H9 (cell line): ENCODE data around the gene ALOX12. TPM values are rescaled to one million over a fixed set of nuclear protein-coding genes. Genes with fewer than 3 reads are reported as not detected.

Experiments used
- DNase-seq: peaks from one replicate; pipeline ENCODE4 v3.0.0-alpha.2; 2017
- H2AFZ ChIP-seq: one replicate; pipeline ENCODE4 v1.6.1; 2013; ENCODE audit warnings: mild to moderate bottlenecking, low read length, control low read depth, moderate library complexity
- H2AK5ac ChIP-seq: 2 replicates; pipeline ENCODE4 v1.6.1; 2013; ENCODE audit warnings: low read length, control low read depth, mixed read lengths; ENCODE audit not compliant: insufficient read length
- H2BK120ac ChIP-seq: one replicate; pipeline ENCODE4 v1.6.1; 2013; ENCODE audit warnings: low read depth, mild to moderate bottlenecking, low read length, control low read depth, inconsistent platforms; ENCODE audit not compliant: poor library complexity, severe bottlenecking
- H2BK12ac ChIP-seq: 2 replicates; pipeline ENCODE4 v1.6.1; 2013; ENCODE audit warnings: low read length, control low read depth, mixed read lengths, low read depth; ENCODE audit not compliant: insufficient read length
- H2BK15ac ChIP-seq: 2 replicates; pipeline ENCODE4 v1.6.1; 2013; ENCODE audit warnings: low read depth, low read length, control low read depth
- H2BK20ac ChIP-seq: one replicate; pipeline ENCODE4 v1.6.1; 2013; ENCODE audit warnings: low read depth, mild to moderate bottlenecking, low read length, control low read depth, inconsistent platforms; ENCODE audit not compliant: poor library complexity, severe bottlenecking
- H2BK5ac ChIP-seq: 2 replicates; pipeline ENCODE4 v1.6.1; 2013; ENCODE audit warnings: low read length, control low read depth, mixed read lengths; ENCODE audit not compliant: insufficient read length
- H3K14ac ChIP-seq: 2 replicates; pipeline ENCODE4 v1.6.1; 2013; ENCODE audit warnings: low read length, control low read depth; ENCODE audit not compliant: insufficient read depth
- H3K18ac ChIP-seq: 2 replicates; pipeline ENCODE4 v1.6.1; 2013; ENCODE audit warnings: low read depth, mild to moderate bottlenecking, mixed read lengths, low read length, control low read depth; ENCODE audit not compliant: insufficient read length
- H3K23ac ChIP-seq: 2 replicates; pipeline ENCODE4 v1.6.1; 2013; ENCODE audit warnings: low read length, control low read depth, mixed read lengths, low read depth; ENCODE audit not compliant: insufficient read length
- H3K23me2 ChIP-seq: 2 replicates; pipeline ENCODE4 v1.6.1; 2013; ENCODE audit warnings: low read depth, mild to moderate bottlenecking, mixed read lengths, low read length, control low read depth; ENCODE audit not compliant: insufficient read length, poor library complexity, severe bottlenecking
- H3K27ac ChIP-seq: 2 replicates; pipeline ENCODE4 v1.5.1; 2013; ENCODE audit warnings: low read length, control low read depth, mixed read lengths, low read depth; ENCODE audit not compliant: insufficient read length
- H3K27me3 ChIP-seq: 2 replicates; pipeline ENCODE4 v1.6.1; 2013; ENCODE audit warnings: low read length, control low read depth, inconsistent platforms; ENCODE audit not compliant: insufficient read depth
- H3K4ac ChIP-seq: 2 replicates; pipeline ENCODE4 v1.6.1; 2013; ENCODE audit warnings: low read depth, mild to moderate bottlenecking, control low read depth, inconsistent platforms, low read length, moderate library complexity
- H3K4me1 ChIP-seq: 2 replicates; pipeline ENCODE4 v1.6.1; 2013; ENCODE audit warnings: low read length, control low read depth, inconsistent platforms; ENCODE audit not compliant: insufficient read depth
- H3K4me2 ChIP-seq: 2 replicates; pipeline ENCODE4 v1.6.1; 2013; ENCODE audit warnings: low read length, control low read depth, mixed read lengths; ENCODE audit not compliant: insufficient read length, insufficient read depth
- H3K56ac ChIP-seq: 2 replicates; pipeline ENCODE4 v1.6.1; 2013; ENCODE audit warnings: low read depth, mild to moderate bottlenecking, mixed read lengths, low read length, control low read depth; ENCODE audit not compliant: insufficient read length
- H3K79me1 ChIP-seq: 2 replicates; pipeline ENCODE4 v1.6.1; 2013; ENCODE audit warnings: low read depth, mild to moderate bottlenecking, moderate library complexity, low read length, control low read depth, inconsistent platforms; ENCODE audit not compliant: insufficient read depth, poor library complexity, severe bottlenecking
- H3K79me2 ChIP-seq: 2 replicates; pipeline ENCODE4 v1.6.1; 2013; ENCODE audit warnings: low read length, control low read depth, inconsistent platforms; ENCODE audit not compliant: insufficient read depth
- H3K9ac ChIP-seq: 2 replicates; pipeline ENCODE4 v1.6.1; 2013; ENCODE audit warnings: low read length, control low read depth, mixed read lengths; ENCODE audit not compliant: insufficient read length; ENCODE audit errors: extremely low read depth
- H3K9me3 ChIP-seq: one replicate; pipeline ENCODE4 v1.6.1; 2013; ENCODE audit warnings: low read depth, low read length, inconsistent platforms; ENCODE audit not compliant: control insufficient read depth
- H3T11ph ChIP-seq: one replicate; pipeline ENCODE4 v1.6.1; 2013; ENCODE audit warnings: mild to moderate bottlenecking, low read length, control low read depth, inconsistent platforms
- H4K20me1 ChIP-seq: one replicate; pipeline ENCODE4 v1.6.1; 2013; ENCODE audit not compliant: control insufficient read depth, insufficient read length, insufficient read depth
- H4K5ac ChIP-seq: 2 replicates; pipeline ENCODE4 v1.6.1; 2013; ENCODE audit warnings: low read depth, mild to moderate bottlenecking, mixed read lengths, low read length, control low read depth; ENCODE audit not compliant: insufficient read length
- H4K8ac ChIP-seq: replicated peaks from 2 replicates; pipeline ENCODE4 v1.6.1; 2013; ENCODE audit warnings: low read length, control low read depth, mixed read lengths, low read depth; ENCODE audit not compliant: insufficient read length
- H4K91ac ChIP-seq: 2 replicates; pipeline ENCODE4 v1.6.1; 2013; ENCODE audit warnings: low read depth, mild to moderate bottlenecking, moderate library complexity, mixed read lengths, low read length, control low read depth; ENCODE audit not compliant: insufficient read length
- H3K27ac Mint-ChIP-seq, 3 experiments: 2 replicates in 2 of 3; 3 replicates in 1 of 3; pipeline ENCODE4 v1.8.0; 2020 to 2021; ENCODE audit warnings: mixed read lengths in 3 of 3, mild to moderate bottlenecking in 1 of 3, moderate library complexity in 1 of 3
- H3K27me3 Mint-ChIP-seq: 2 replicates; pipeline ENCODE4 v1.8.0; 2021; ENCODE audit warnings: low read depth, mild to moderate bottlenecking, moderate library complexity, mixed read lengths
- H3K36me3 Mint-ChIP-seq, 3 experiments: 2 replicates in 2 of 3; 3 replicates in 1 of 3; pipeline ENCODE4 v1.8.0; 2020 to 2021; ENCODE audit warnings: low read depth in 3 of 3, mixed read lengths in 3 of 3; ENCODE audit not compliant: insufficient read depth in 1 of 3
- H3K4me1 Mint-ChIP-seq, 2 experiments: 2 replicates each; pipeline ENCODE4 v1.8.0; 2020; ENCODE audit warnings: mixed read lengths in 2 of 2
- H3K4me3 Mint-ChIP-seq, 2 experiments: 2 replicates in 1 of 2; 3 replicates in 1 of 2; pipeline ENCODE4 v1.8.0; 2020 to 2021; ENCODE audit warnings: mild to moderate bottlenecking in 2 of 2, mixed read lengths in 2 of 2, moderate library complexity in 1 of 2
- H3K9me3 Mint-ChIP-seq, 2 experiments: 2 replicates in 1 of 2; 3 replicates in 1 of 2; pipeline ENCODE4 v1.8.0; 2020; ENCODE audit warnings: mild to moderate bottlenecking in 2 of 2, mixed read lengths in 2 of 2, moderate library complexity in 1 of 2
- WGBS: extraction: QIAGEN DNeasy Blood & Tissue Kit; methylation state at CpG from one replicate; pipeline ENCODE4 v1.1.7; 2013; ENCODE audit warnings: missing lambda C conversion rate, low lambda C conversion rate, mixed read lengths; ENCODE audit not compliant: insufficient read length; ENCODE audit errors: extremely low coverage; 5-methylcytosine and 5-hydroxymethylcytosine counted together
- total RNA-seq: library from RNA; stranded (reverse); gene quantifications from 2 replicates; pipeline ENCODE4 v1.2.1, GENCODE V29; 2021
- TF ChIP-seq, protein P1 (sequence below): fragments of 200-600 bp; sonication (generic); conservative IDR thresholded peaks from 3 replicates; pipeline ENCODE4 v1.8.0; 2021; ENCODE audit warnings: antibody characterized with exemption, mild to moderate bottlenecking

The ALOX12 gene
- total RNA-seq, 1 experiment from 2014 or later = 0.81 TPM

DNA sequence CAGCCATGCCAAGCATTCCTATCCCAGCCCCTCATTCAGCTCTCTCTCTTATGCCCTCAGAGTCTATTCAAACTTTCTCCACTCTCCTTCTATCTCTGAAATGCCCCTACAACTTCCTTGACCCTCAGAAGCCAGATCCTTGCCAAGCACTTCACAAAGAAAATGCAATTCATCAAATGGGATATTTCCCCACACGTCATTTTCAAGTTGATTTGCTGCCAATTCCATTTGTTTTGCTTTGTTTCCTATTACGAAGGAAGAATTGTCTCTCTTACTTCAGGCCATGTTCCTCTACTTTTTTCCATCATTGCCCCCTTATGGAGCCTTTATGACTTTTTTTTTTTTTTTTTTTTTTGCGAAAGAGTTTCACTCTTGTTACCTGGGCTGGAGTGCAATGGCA, 9.2 kb upstream of the ALOX12 start:
- Histone ChIP-seq H3T11ph (no peak overlapping the region), H2BK120ac (no peak overlapping the region), H2AFZ (no peak overlapping the region), H3K56ac (no peak overlapping the region), H3K4me2 (no peak overlapping the region), H2BK5ac (no peak overlapping the region), H3K18ac (no peak overlapping the region), H3K79me2 (no peaks in the 10 kb centered on the region), H3K79me1 (no peaks in the 10 kb centered on the region), H3K27me3 (no peaks in the 10 kb centered on the region), H2BK20ac (no peak overlapping the region), H3K14ac (no peak overlapping the region), H3K23me2 (no peaks in the 10 kb centered on the region), H3K27ac (no peak overlapping the region), H4K8ac (no peak overlapping the region), H3K9ac (no peak overlapping the region), H2BK12ac (no peak overlapping the region), H4K91ac (no peak overlapping the region), H4K5ac (no peak overlapping the region), H4K20me1 (no peaks in the 10 kb centered on the region), H3K23ac (no peak overlapping the region), H2AK5ac (no peak overlapping the region), H3K4me1 (no peaks in the 10 kb centered on the region), H3K9me3 (no peaks in the 10 kb centered on the region), H3K4ac (no peak overlapping the region), H2BK15ac (no peak overlapping the region)
- no peak for DNase-seq
- peaks cover 25% of the 10 kb centered on the region for H3K27me3 Mint-ChIP-seq
- H3K4me1 Mint-ChIP-seq = no peaks in the 10 kb centered on the region
- no CpG with 5 or more reads among the region's 3 CpGs for whole genome bisulfite sequencing
- TF ChIP-seq, protein P1, sequence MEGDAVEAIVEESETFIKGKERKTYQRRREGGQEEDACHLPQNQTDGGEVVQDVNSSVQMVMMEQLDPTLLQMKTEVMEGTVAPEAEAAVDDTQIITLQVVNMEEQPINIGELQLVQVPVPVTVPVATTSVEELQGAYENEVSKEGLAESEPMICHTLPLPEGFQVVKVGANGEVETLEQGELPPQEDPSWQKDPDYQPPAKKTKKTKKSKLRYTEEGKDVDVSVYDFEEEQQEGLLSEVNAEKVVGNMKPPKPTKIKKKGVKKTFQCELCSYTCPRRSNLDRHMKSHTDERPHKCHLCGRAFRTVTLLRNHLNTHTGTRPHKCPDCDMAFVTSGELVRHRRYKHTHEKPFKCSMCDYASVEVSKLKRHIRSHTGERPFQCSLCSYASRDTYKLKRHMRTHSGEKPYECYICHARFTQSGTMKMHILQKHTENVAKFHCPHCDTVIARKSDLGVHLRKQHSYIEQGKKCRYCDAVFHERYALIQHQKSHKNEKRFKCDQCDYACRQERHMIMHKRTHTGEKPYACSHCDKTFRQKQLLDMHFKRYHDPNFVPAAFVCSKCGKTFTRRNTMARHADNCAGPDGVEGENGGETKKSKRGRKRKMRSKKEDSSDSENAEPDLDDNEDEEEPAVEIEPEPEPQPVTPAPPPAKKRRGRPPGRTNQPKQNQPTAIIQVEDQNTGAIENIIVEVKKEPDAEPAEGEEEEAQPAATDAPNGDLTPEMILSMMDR = no peak
- no peak overlapping the region for H3K4me3 Mint-ChIP-seq
- no peaks in the 10 kb centered on the region for H3K9me3 Mint-ChIP-seq
- no peak overlapping the region for H3K27ac Mint-ChIP-seq
- no peaks in the 10 kb centered on the region for H3K36me3 Mint-ChIP-seq
